ENCODE measurements around the gene PLEKHG5.
"Not testable (repeated sequence)": the region's sequence is repeated elsewhere in the genome, so short reads cannot be mapped to it uniquely, and the experiment has no call there.

Gene PLEKHG5

GRCh38 chr1:6462412-6463119 is 28.9 kb downstream of the PLEKHG5 start:
- DNase-seq (ENCODE audit: low spot score), result no peak

- no peak for DNase-seq (ENCODE audit: low spot score)
Measured at GRCh38 chr1:6461538-6462411, 29.7 kb downstream of the PLEKHG5 start.

- no peak for DNase-seq (ENCODE audit: low spot score)
Measured at GRCh38 chr1:6461051-6461530, 30.4 kb downstream of the PLEKHG5 start.

- DNase-seq (ENCODE audit: low spot score), result no peak
Measured at GRCh38 chr1:6460301-6461050, 31.0 kb downstream of the PLEKHG5 start.

- DNase-seq (ENCODE audit: low spot score), result no peak
Measured at GRCh38 chr1:6459850-6460265, 31.6 kb downstream of the PLEKHG5 start.

- DNase-seq (ENCODE audit: low spot score), result peak; percentile 25
Measured at GRCh38 chr1:6456800-6457466, 34.5 kb downstream of the PLEKHG5 start.

GRCh38 chr1:6455752-6456520 is 35.5 kb downstream of the PLEKHG5 start:
- DNase-seq (ENCODE audit: low spot score), result not testable (repeated sequence)

- DNase-seq (ENCODE audit: low spot score), result no peak
Measured at GRCh38 chr1:6454856-6455751, 36.4 kb downstream of the PLEKHG5 start.

- DNase-seq (ENCODE audit: low spot score), result peak; percentile 27
Measured at GRCh38 chr1:6453895-6454855, 37.3 kb downstream of the PLEKHG5 start.

- no peak for DNase-seq (ENCODE audit: low spot score)
Measured at GRCh38 chr1:6450943-6451373, 40.5 kb downstream of the PLEKHG5 start.

- DNase-seq (ENCODE audit: low spot score), result not testable (repeated sequence)
Measured at GRCh38 chr1:6450486-6450885, 41.0 kb downstream of the PLEKHG5 start.

GRCh38 chr1:6450005-6450450 is 41.4 kb downstream of the PLEKHG5 start:
- no peak for DNase-seq (ENCODE audit: low spot score)

GRCh38 chr1:6448749-6449631 is 42.5 kb downstream of the PLEKHG5 start:
- no peak for DNase-seq (ENCODE audit: low spot score)

- no peak for DNase-seq (ENCODE audit: low spot score)
Measured at GRCh38 chr1:6447818-6448748, 43.4 kb downstream of the PLEKHG5 start.

GRCh38 chr1:6447016-6447817 is 44.2 kb downstream of the PLEKHG5 start:
- DNase-seq (ENCODE audit: low spot score), result no peak
